Measurements from ENCODE around the gene ANKS4B.

DNA sequence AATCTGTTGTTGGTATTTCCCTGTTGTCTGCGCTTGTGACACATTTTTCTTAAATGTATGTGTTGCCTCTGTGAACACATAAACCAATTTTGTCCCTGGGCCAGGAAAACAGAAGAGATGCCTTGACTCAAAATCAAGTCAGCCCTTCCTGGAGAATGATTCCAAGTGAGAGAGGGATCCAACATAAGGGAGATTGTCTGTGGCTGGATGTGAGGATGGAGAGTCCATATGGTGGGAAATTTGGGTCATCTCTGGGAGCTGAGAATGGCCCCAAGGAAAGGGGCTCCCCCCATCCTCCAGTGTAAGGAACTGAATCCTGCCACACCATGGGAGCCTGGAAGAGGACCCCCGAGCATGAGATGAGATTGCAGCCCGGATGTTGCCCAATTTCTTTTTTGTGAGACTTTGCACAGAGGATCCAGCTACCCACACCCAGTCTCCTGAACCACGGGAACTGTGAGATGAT is 31.1 kb downstream of the ANKS4B start:
- TF ChIP-seq, protein P1, sequence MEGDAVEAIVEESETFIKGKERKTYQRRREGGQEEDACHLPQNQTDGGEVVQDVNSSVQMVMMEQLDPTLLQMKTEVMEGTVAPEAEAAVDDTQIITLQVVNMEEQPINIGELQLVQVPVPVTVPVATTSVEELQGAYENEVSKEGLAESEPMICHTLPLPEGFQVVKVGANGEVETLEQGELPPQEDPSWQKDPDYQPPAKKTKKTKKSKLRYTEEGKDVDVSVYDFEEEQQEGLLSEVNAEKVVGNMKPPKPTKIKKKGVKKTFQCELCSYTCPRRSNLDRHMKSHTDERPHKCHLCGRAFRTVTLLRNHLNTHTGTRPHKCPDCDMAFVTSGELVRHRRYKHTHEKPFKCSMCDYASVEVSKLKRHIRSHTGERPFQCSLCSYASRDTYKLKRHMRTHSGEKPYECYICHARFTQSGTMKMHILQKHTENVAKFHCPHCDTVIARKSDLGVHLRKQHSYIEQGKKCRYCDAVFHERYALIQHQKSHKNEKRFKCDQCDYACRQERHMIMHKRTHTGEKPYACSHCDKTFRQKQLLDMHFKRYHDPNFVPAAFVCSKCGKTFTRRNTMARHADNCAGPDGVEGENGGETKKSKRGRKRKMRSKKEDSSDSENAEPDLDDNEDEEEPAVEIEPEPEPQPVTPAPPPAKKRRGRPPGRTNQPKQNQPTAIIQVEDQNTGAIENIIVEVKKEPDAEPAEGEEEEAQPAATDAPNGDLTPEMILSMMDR (IDR thresholded peaks at IDR 0.05) = no peak
- TF ChIP-seq POLR2A (IDR thresholded peaks at IDR 0.05) = no peak

Measured in esophagus squamous epithelium (tissue), 4 donors.